H1 (cell line): ENCODE data around the gene PEX3. TPM values are rescaled to one million over a fixed set of nuclear protein-coding genes. Genes with fewer than 3 reads are reported as not detected.
"Not testable (repeated sequence)": the region's sequence is repeated elsewhere in the genome, so short reads cannot be mapped to it uniquely, and the experiment has no call there.

Experiments
- CTCF ChIA-PET: fragments of 300-600 bp; sonication (Branson Sonifier 250); formaldehyde crosslinking; loops from one replicate; lab custom pipeline; 2021; ENCODE audit not compliant: partially characterized antibody; lab: Charles Lee
- POLR2A ChIA-PET: fragments of 300-600 bp; sonication (Branson Sonifier 250); formaldehyde crosslinking; loops from one replicate; lab custom pipeline; 2021; ENCODE audit warnings: inconsistent platforms; ENCODE audit not compliant: partially characterized antibody; lab: Charles Lee
- DNase-seq, 2 experiments: peaks; one replicate each; pipeline versions ENCODE4 v3.0.0 to v3.0.0-alpha.2; 2010 to 2022; ENCODE audit warnings: low spot score in 2 of 2, low read depth in 1 of 2, mixed read lengths in 1 of 2
- FAIRE-seq: peaks from 2 replicates; lab custom pipeline; 2011; peaks lifted over from hg19 to GRCh38; lab: Jason Lieb, UNC
- H2AFZ ChIP-seq: 2 replicates; pipeline ENCODE4 v1.8.1; 2012; ENCODE audit warnings: low read length, inconsistent platforms
- H2AK5ac ChIP-seq: 2 replicates; pipeline ENCODE4 v1.6.1; 2013; ENCODE audit warnings: low read depth, low read length
- H2BK120ac ChIP-seq: replicated peaks from 2 replicates; pipeline ENCODE3; 2013; ENCODE audit warnings: low read depth, low read length, inconsistent platforms
- H2BK12ac ChIP-seq: 2 replicates; pipeline ENCODE4 v1.6.1; 2013; ENCODE audit warnings: low read depth, low read length
- H2BK15ac ChIP-seq: 2 replicates; pipeline ENCODE4 v1.6.1; 2013; ENCODE audit warnings: low read length
- H2BK20ac ChIP-seq: 2 replicates; pipeline ENCODE4 v1.6.1; 2013; ENCODE audit warnings: low read length
- H2BK5ac ChIP-seq: 2 replicates; pipeline ENCODE4 v1.6.1; 2013; ENCODE audit warnings: low read depth, low read length
- H3K14ac ChIP-seq: 2 replicates; pipeline ENCODE4 v1.6.1; 2013; ENCODE audit warnings: inconsistent platforms; ENCODE audit not compliant: insufficient read length
- H3K18ac ChIP-seq: 2 replicates; pipeline ENCODE4 v1.6.1; 2013; ENCODE audit warnings: low read length; ENCODE audit errors: extremely low read depth
- H3K23ac ChIP-seq: 2 replicates; pipeline ENCODE4 v1.6.1; 2013; ENCODE audit warnings: inconsistent platforms; ENCODE audit not compliant: insufficient read length
- H3K23me2 ChIP-seq: 2 replicates; pipeline ENCODE4 v1.6.1; 2013; ENCODE audit warnings: low read depth, low read length
- H3K27ac ChIP-seq: 2 replicates; pipeline ENCODE4 v1.6.1; 2011; ENCODE audit warnings: low read depth, low read length, inconsistent platforms
- H3K27me3 ChIP-seq, 4 experiments: replicated peaks in 1 of 4; 1 replicate in 1 of 4; 2 replicates in 3 of 4; pipeline versions ENCODE4 v1.6.1 to v1.8.1; 2011 to 2013; ENCODE audit warnings: low read length in 3 of 4, mild to moderate bottlenecking in 3 of 4, inconsistent platforms in 2 of 4, mixed read lengths in 2 of 4, moderate library complexity in 1 of 4; ENCODE audit not compliant: control insufficient read depth in 3 of 4, insufficient read depth in 3 of 4; ENCODE audit errors: extremely low read depth in 1 of 4
- H3K36me3 ChIP-seq, 4 experiments: 2 replicates each; pipeline versions ENCODE4 v1.6.1 to v1.8.1; 2011 to 2013; ENCODE audit warnings: mild to moderate bottlenecking in 4 of 4, low read length in 3 of 4, moderate library complexity in 2 of 4, control low read depth in 1 of 4, inconsistent platforms in 1 of 4; ENCODE audit not compliant: insufficient read depth in 4 of 4, control insufficient read depth in 2 of 4
- H3K4ac ChIP-seq: replicated peaks from 2 replicates; pipeline ENCODE3; 2013; ENCODE audit warnings: low read length, low read depth, mixed read lengths, inconsistent platforms; ENCODE audit not compliant: insufficient read length
- H3K4me1 ChIP-seq, 4 experiments: replicated peaks in 1 of 4; 1 replicate in 1 of 4; 2 replicates in 3 of 4; pipeline versions ENCODE4 v1.6.1 to v1.8.1; 2011 to 2013; ENCODE audit warnings: low read length in 3 of 4, inconsistent platforms in 2 of 4, mixed read lengths in 1 of 4; ENCODE audit not compliant: insufficient read depth in 4 of 4, control insufficient read depth in 3 of 4
- H3K4me2 ChIP-seq, 2 experiments: 2 replicates each; pipeline versions ENCODE4 v1.6.1 to v1.8.1; 2011 to 2013; ENCODE audit warnings: low read depth in 2 of 2, low read length in 2 of 2, control low read depth in 1 of 2, inconsistent platforms in 1 of 2, mild to moderate bottlenecking in 1 of 2; ENCODE audit not compliant: insufficient read depth in 1 of 2
- H3K4me3 ChIP-seq, 4 experiments: fragments of 200-600, 300-600 bp in 1 of 4; sonication (generic), shearing (Covaris generic), sonication (Bioruptor Twin) in 1 of 4; 2 replicates each; pipeline versions ENCODE4 v1.5.1 to v1.8.1; 2011 to 2016; ENCODE audit warnings: low read length in 4 of 4, low read depth in 3 of 4, control low read depth in 2 of 4, inconsistent platforms in 2 of 4, mild to moderate bottlenecking in 2 of 4, mixed read lengths in 1 of 4, moderate library complexity in 1 of 4; ENCODE audit not compliant: insufficient read depth in 2 of 4; ENCODE audit errors: extremely low read depth in 1 of 4
- H3K56ac ChIP-seq: replicated peaks from 2 replicates; pipeline ENCODE3; 2013; ENCODE audit warnings: low read depth, mild to moderate bottlenecking, mixed read lengths, low read length, inconsistent platforms; ENCODE audit not compliant: insufficient read length
- H3K79me1 ChIP-seq: 2 replicates; pipeline ENCODE4 v1.6.1; 2013; ENCODE audit warnings: low read depth, low read length, control low read depth
- H3K79me2 ChIP-seq, 2 experiments: 2 replicates each; pipeline versions ENCODE4 v1.6.1 to v1.8.1; 2012 to 2013; ENCODE audit warnings: low read length in 2 of 2, mild to moderate bottlenecking in 2 of 2, inconsistent platforms in 1 of 2; ENCODE audit not compliant: insufficient read depth in 2 of 2, control insufficient read depth in 1 of 2
- H3K9ac ChIP-seq, 4 experiments: replicated peaks in 1 of 4; 1 replicate in 1 of 4; 2 replicates in 3 of 4; pipeline versions ENCODE4 v1.6.1 to v1.8.1; 2011 to 2013; ENCODE audit warnings: low read depth in 3 of 4, low read length in 3 of 4, control low read depth in 2 of 4, mild to moderate bottlenecking in 2 of 4, moderate library complexity in 2 of 4, inconsistent platforms in 1 of 4; ENCODE audit errors: extremely low read depth in 1 of 4
- H3K9me3 ChIP-seq, 2 experiments: 2 replicates each; pipeline versions ENCODE4 v1.6.1 to v1.8.1; 2012 to 2013; ENCODE audit warnings: mild to moderate bottlenecking in 2 of 2, moderate library complexity in 2 of 2, control low read depth in 1 of 2, inconsistent platforms in 1 of 2, low read depth in 1 of 2, low read length in 1 of 2, mixed read lengths in 1 of 2; ENCODE audit not compliant: insufficient read depth in 2 of 2
- H4K20me1 ChIP-seq, 2 experiments: replicated peaks in 1 of 2; 2 replicates each; pipeline versions ENCODE3 to v1.8.1; 2011 to 2013; ENCODE audit warnings: inconsistent platforms in 2 of 2, low read length in 2 of 2, mild to moderate bottlenecking in 1 of 2; ENCODE audit not compliant: insufficient read depth in 2 of 2, control insufficient read depth in 1 of 2
- H4K5ac ChIP-seq: 2 replicates; pipeline ENCODE4 v1.6.1; 2013; ENCODE audit warnings: low read length, low read depth, mixed read lengths, inconsistent platforms; ENCODE audit not compliant: insufficient read length
- H4K8ac ChIP-seq: 2 replicates; pipeline ENCODE4 v1.8.0; 2013; ENCODE audit warnings: mild to moderate bottlenecking, moderate library complexity, low read length, inconsistent platforms; ENCODE audit not compliant: insufficient read depth; ENCODE audit errors: extremely low read depth
- H4K91ac ChIP-seq: replicated peaks from 2 replicates; pipeline ENCODE3; 2013; ENCODE audit warnings: low read length, mixed read lengths, inconsistent platforms; ENCODE audit not compliant: insufficient read length
- WGBS, 2 experiments: shearing (Covaris generic) in 1 of 2; methylation state at CpG; one replicate each; pipeline versions ENCODE4 v1.1.6 to v1.1.7; 2013 to 2015; ENCODE audit warnings: low lambda C conversion rate in 2 of 2, mixed read lengths in 2 of 2, inconsistent platforms in 1 of 2, low coverage in 1 of 2, missing lambda C conversion rate in 1 of 2; ENCODE audit not compliant: insufficient replicate concordance in 2 of 2, insufficient coverage in 1 of 2, insufficient read length in 1 of 2; ENCODE audit errors: extremely low coverage in 1 of 2, missing lambda C conversion rate in 1 of 2; 5-methylcytosine and 5-hydroxymethylcytosine counted together
- polyA plus RNA-seq, 7 experiments: library from polyadenylated mRNA; depleted of rRNA in 3 of 7; stranded (reverse) in 5 of 7; unstranded in 2 of 7; fragments of >200 nt in 5 of 7; fragments of 200-250 nt in 2 of 7; gene quantifications; 1 replicate in 5 of 7; 2 replicates in 1 of 7; 4 replicates in 1 of 7; pipeline versions ENCODE4 v1.2.1 to v1.2.3, GENCODE V29; 2011 to 2013; ENCODE audit warnings: missing spikeins in 2 of 7, mixed read lengths in 2 of 7
- total RNA-seq: library from RNA; stranded (reverse); fragmentation: NEBNext Ultra II Directional; extraction: Animal tissue kit (Norgen Biotek cat#: 25700); gene quantifications from 2 replicates; pipeline ENCODE4 v1.2.1, GENCODE V29; 2021

Gene PEX3
- total and polyA plus RNA-seq, 2 of the 8 experiments (the other 6 are each of a cell fraction or from before 2014, with no cell fraction given) = 8.0 to 16.8 TPM

GRCh38 chr6:143447865-143448264 lies 2.7 kb upstream of the PEX3 start:
- CTCF ChIA-PET = interaction anchor here (0.7 to 1.2 kb wide), 2 partner anchors 170 to 625 kb away, joined by 3 to 4 read pairs; no protein-coding TSS in a partner anchor
- POLR2A ChIA-PET = not testable (repeated sequence)

More at GRCh38 chr6:143447865-143448264, 2.7 kb upstream of the PEX3 start:
- not testable (repeated sequence) for H3K56ac ChIP-seq, H3K9me3 ChIP-seq, H3K27ac ChIP-seq, H2AK5ac ChIP-seq, H3K4me2 ChIP-seq, FAIRE-seq, H4K8ac ChIP-seq, H3K79me1 ChIP-seq, H3K4ac ChIP-seq, H2BK5ac ChIP-seq, H4K20me1 ChIP-seq, H3K9ac ChIP-seq, H2BK15ac ChIP-seq, H3K18ac ChIP-seq, H3K23ac ChIP-seq, H4K91ac ChIP-seq, H2BK20ac ChIP-seq, H3K4me1 ChIP-seq, H2BK120ac ChIP-seq, H3K14ac ChIP-seq, H2AFZ ChIP-seq, DNase-seq, H2BK12ac ChIP-seq, H4K5ac ChIP-seq, H3K4me3 ChIP-seq, H3K36me3 ChIP-seq, H3K27me3 ChIP-seq
- 100% methylated on average over 2 of the region's 2 CpGs; no CpG with 5 or more reads in 1 of the 2 experiments for WGBS, 2 experiments
- peaks cover 10% of the 10 kb centered on the region for H3K23me2 ChIP-seq
- H3K79me2 ChIP-seq = peaks cover 0 to 28% of the 10 kb centered on the region in 2 experiments; a peak in 3 of 4 replicates
